GM23338 (cell line): ENCODE measurements around the gene SNX8. TPM values are rescaled to one million over a fixed set of nuclear protein-coding genes. Genes with fewer than 3 reads are reported as not detected.

Source experiments
- ATAC-seq: fragments of 200-7000 bp; cut with Tn5 transposase; 3 replicates; pipeline ENCODE4 v1.9.1; 2020
- DNase-seq: peaks from one replicate; pipeline ENCODE4 v3.0.0-alpha.2; 2015; ENCODE audit warnings: low spot score
- H2AFZ ChIP-seq: fragments of 200-600 bp; sonication (generic); 2 replicates; pipeline ENCODE4 v1.8.0; 2016; ENCODE audit warnings: antibody characterized with exemption, mild to moderate bottlenecking, moderate library complexity
- H3F3A ChIP-seq: fragments of 200-600 bp; sonication (generic); replicated peaks from 2 replicates; pipeline ENCODE4 v1.8.0; 2017; ENCODE audit warnings: antibody characterized with exemption, mixed run types, low read depth
- H3K27ac ChIP-seq: fragments of 200-600 bp; sonication (generic); 2 replicates; pipeline ENCODE4 v1.6.1; 2016; ENCODE audit warnings: low read depth
- H3K27me3 ChIP-seq: fragments of 200-600 bp; sonication (generic); 2 replicates; pipeline ENCODE4 v1.8.0; 2016; ENCODE audit warnings: mild to moderate bottlenecking, mixed run types, moderate library complexity; ENCODE audit not compliant: insufficient read depth
- H3K36me3 ChIP-seq: fragments of 200-600 bp; sonication (generic); 2 replicates; pipeline ENCODE4 v1.8.0; 2016; ENCODE audit warnings: mild to moderate bottlenecking; ENCODE audit not compliant: insufficient read depth
- H3K4me1 ChIP-seq: fragments of 200-600 bp; sonication (generic); 2 replicates; pipeline ENCODE4 v1.8.0; 2016; ENCODE audit warnings: mild to moderate bottlenecking, moderate library complexity; ENCODE audit not compliant: insufficient read depth
- H3K4me2 ChIP-seq: fragments of 200-600 bp; sonication (generic); 2 replicates; pipeline ENCODE4 v1.7.1; 2017; ENCODE audit warnings: mixed run types
- H3K4me3 ChIP-seq: fragments of 200-600 bp; sonication (generic); 2 replicates; pipeline ENCODE4 v1.6.1; 2016; ENCODE audit warnings: mixed run types
- H3K79me2 ChIP-seq: fragments of 200-600 bp; sonication (generic); replicated peaks from 2 replicates; pipeline ENCODE4 v1.8.0; 2017; ENCODE audit warnings: mild to moderate bottlenecking; ENCODE audit not compliant: insufficient read depth
- H3K9me2 ChIP-seq: fragments of 200-600 bp; sonication (generic); 2 replicates; pipeline ENCODE4 v1.8.0; 2017; ENCODE audit not compliant: insufficient read depth
- H4K20me1 ChIP-seq: fragments of 200-600 bp; sonication (generic); replicated peaks from 2 replicates; pipeline ENCODE4 v1.8.0; 2017; ENCODE audit warnings: mild to moderate bottlenecking; ENCODE audit not compliant: insufficient read depth
- H3K27ac Mint-ChIP-seq: 2 replicates; pipeline ENCODE4 v1.8.0; 2020; ENCODE audit warnings: inconsistent platforms, mild to moderate bottlenecking, moderate library complexity, mixed read lengths
- H3K27me3 Mint-ChIP-seq: 3 replicates; pipeline ENCODE4 v1.8.0; 2022; ENCODE audit warnings: low read depth, mild to moderate bottlenecking, moderate library complexity, mixed read lengths, inconsistent platforms; ENCODE audit not compliant: insufficient read depth, poor library complexity
- H3K36me3 Mint-ChIP-seq: 3 replicates; pipeline ENCODE4 v1.8.0; 2021; ENCODE audit warnings: low read depth, mild to moderate bottlenecking, inconsistent platforms, moderate library complexity, mixed read lengths
- H3K4me1 Mint-ChIP-seq: 3 replicates; pipeline ENCODE4 v1.8.0; 2020; ENCODE audit warnings: mild to moderate bottlenecking, inconsistent platforms, mixed read lengths
- H3K4me3 Mint-ChIP-seq: 3 replicates; pipeline ENCODE4 v1.8.0; 2021; ENCODE audit warnings: moderate library complexity, mild to moderate bottlenecking, inconsistent platforms, mixed read lengths
- H3K9me3 Mint-ChIP-seq: 3 replicates; pipeline ENCODE4 v1.8.0; 2020; ENCODE audit warnings: moderate library complexity, mild to moderate bottlenecking, inconsistent platforms, mixed read lengths
- CTCF ChIP-seq, 2 experiments: fragments of 200-600 bp in 1 of 2; sonication (generic) in 1 of 2; conservative IDR thresholded peaks; 2 replicates each; pipeline versions ENCODE4 v1.5.1 to v1.6.1; 2016 to 2017; ENCODE audit warnings: antibody characterized with exemption in 2 of 2, low read depth in 2 of 2, mild to moderate bottlenecking in 2 of 2, moderate library complexity in 1 of 2
- EZH2 ChIP-seq: fragments of 200-600 bp; sonication (generic); IDR thresholded peaks from one replicate; pipeline ENCODE4 v1.8.0; 2017; ENCODE audit warnings: antibody characterized with exemption, mild to moderate bottlenecking, low read depth; ENCODE audit not compliant: unreplicated experiment
- EZH2phosphoT487 ChIP-seq: fragments of 200-600 bp; sonication (generic); IDR thresholded peaks from one replicate; pipeline ENCODE4 v1.8.1; 2018; ENCODE audit warnings: antibody characterized with exemption; ENCODE audit not compliant: unreplicated experiment
- JUNB ChIP-seq: IDR thresholded peaks from one replicate; pipeline ENCODE4 v1.6.1; 2016; ENCODE audit warnings: antibody characterized with exemption; ENCODE audit not compliant: unreplicated experiment
- POLR2AphosphoS5 ChIP-seq: IDR thresholded peaks from 2 replicates; pipeline ENCODE4 v1.6.1; 2016; ENCODE audit warnings: antibody characterized with exemption, low read depth
- REST ChIP-seq: IDR thresholded peaks from one replicate; pipeline ENCODE4 v1.6.1; 2018; ENCODE audit warnings: antibody characterized with exemption; ENCODE audit not compliant: unreplicated experiment
- STAT1 ChIP-seq: IDR thresholded peaks from one replicate; pipeline ENCODE4 v1.6.1; 2016; ENCODE audit warnings: antibody characterized with exemption; ENCODE audit not compliant: unreplicated experiment
- ZNF331 ChIP-seq: fragments of 250-450 bp; sonication (Bioruptor Pico); IDR thresholded peaks from 2 replicates; pipeline ENCODE4 v1.5.0; 2020; ENCODE audit warnings: low read depth, mild to moderate bottlenecking, moderate library complexity
- ZNF462 ChIP-seq: fragments of 250-450 bp; sonication (Bioruptor Pico); IDR thresholded peaks from 2 replicates; pipeline ENCODE4 v1.5.0; 2020; ENCODE audit warnings: mild to moderate bottlenecking, moderate library complexity
- polyA plus RNA-seq: library from polyadenylated mRNA; unstranded; fragments of >200 nt; fragmentation: Nextera tagmentation; extraction: Ambion mirVana; gene quantifications from 2 replicates; pipeline ENCODE4 v1.2.1, GENCODE V29; 2016
- total RNA-seq: library from RNA; depleted of rRNA; stranded (reverse); fragments of >200 nt; shearing (Covaris generic); gene quantifications from 2 replicates; pipeline ENCODE4 v1.2.3, GENCODE V29; 2014

Gene SNX8
- total and polyA plus RNA-seq, 2 experiments from 2014 or later, result 44.3 to 50.9 TPM

- no peak for TF ChIP-seq ZNF462 (CRISPR knock-in tag)
- TF ChIP-seq ZNF331 (CRISPR knock-in tag), result no peak
- TF ChIP-seq CTCF (conservative IDR thresholded peaks at IDR 0.05; ENCODE audit: low read depth in 2 of 2), result no peak
Measured at GRCh38 chr7:2211259-2211880, 102.9 kb downstream of the SNX8 start (continued).

GRCh38 chr7:2210551-2211258 is 103.5 kb downstream of the SNX8 start:
- Mint-ChIP-seq H3K27ac (peak overlapping the region; percentile 41; the same call in 1 of the 2 replicates), H3K9me3 (no peaks in the 10 kb centered on the region), H3K27me3 (peaks cover 3% of the 10 kb centered on the region), H3K4me1 (no peaks in the 10 kb centered on the region), H3K36me3 (peaks cover 77% of the 10 kb centered on the region), H3K4me3 (no peak overlapping the region)
- peaks cover 14% of the 10 kb centered on the region for H3K36me3 ChIP-seq
- H3F3A ChIP-seq, result no peaks in the 10 kb centered on the region
- no peaks in the 10 kb centered on the region for H3K4me1 ChIP-seq
- no peak overlapping the region for H3K4me2 ChIP-seq
- no peaks in the 10 kb centered on the region for H3K27me3 ChIP-seq
- peaks cover 6% of the 10 kb centered on the region; the same call in 1 of the 2 replicates for H3K79me2 ChIP-seq
- ATAC-seq (no peak), DNase-seq (no peak)
- H3K4me3 ChIP-seq, result no peak overlapping the region
- no peak for TF ChIP-seq EZH2
- TF ChIP-seq POLR2AphosphoS5, result no peak
- TF ChIP-seq JUNB, result no peak
- no peak for TF ChIP-seq STAT1
- TF ChIP-seq EZH2phosphoT487, result no peak
- no peak for TF ChIP-seq REST
- H4K20me1 ChIP-seq, result 0 out of 2 replicates have a peak, but pooled peaks cover 6% of the 10 kb centered on the region
- H3K27ac ChIP-seq, result no peak overlapping the region
- H3K9me2 ChIP-seq, result no peaks in the 10 kb centered on the region
- H2AFZ ChIP-seq, result no peak overlapping the region
